Omental fat pad (tissue), 4 donors: ENCODE data around the gene RBFOX2. TPM values are rescaled to one million over a fixed set of nuclear protein-coding genes. Genes with fewer than 3 reads are reported as not detected.

Source experiments
- ATAC-seq: fragments of 150-250 bp; one replicate; pipeline ENCODE4 v1.9.1; 2016; ENCODE audit warnings: mild to moderate bottlenecking, moderate library complexity; ENCODE audit not compliant: low FRiP score
- DNase-seq: peaks from one replicate; pipeline ENCODE4 v3.0.0-alpha.2; 2019; ENCODE audit warnings: low spot score
- CTCF ChIP-seq, 3 donors: fragments of 450-650 bp; IDR thresholded peaks; one replicate each; pipeline ENCODE4 v1.5.1; 2016 to 2017; ENCODE audit warnings: antibody characterized with exemption in 3 of 3, mild to moderate bottlenecking in 3 of 3, moderate library complexity in 2 of 3
- total RNA-seq, 4 donors: library from RNA; depleted of rRNA; stranded (reverse); fragments of >200 nt; gene quantifications; one replicate each; pipeline ENCODE4 v1.1.0, GENCODE V29; 2016

RBFOX2 gene
- total RNA-seq, 4 donors from 2014 or later, result 41.2 to 80.7 (median 60.1) TPM

GRCh38 chr22:35854334-35854733 is 174.3 kb downstream of the RBFOX2 start:
- DNase-seq (no peak), ATAC-seq (no peak)
- no peak for TF ChIP-seq CTCF (IDR thresholded peaks at IDR 0.05)

- no peak for DNase-seq
- ATAC-seq, result no peak
- TF ChIP-seq CTCF (IDR thresholded peaks at IDR 0.05), result no peak
Measured at GRCh38 chr22:35852076-35852475, 176.5 kb downstream of the RBFOX2 start.

- ATAC-seq (no peak), DNase-seq (no peak)
- no peak for TF ChIP-seq CTCF (IDR thresholded peaks at IDR 0.05)
Measured at GRCh38 chr22:35850831-35851230, 177.8 kb downstream of the RBFOX2 start.

- DNase-seq (no peak), ATAC-seq (no peak)
- no peak for TF ChIP-seq CTCF (IDR thresholded peaks at IDR 0.05)
Measured at GRCh38 chr22:35846804-35847203, 181.8 kb downstream of the RBFOX2 start.

GRCh38 chr22:35844886-35845285 is 183.7 kb downstream of the RBFOX2 start:
- DNase-seq (no peak), ATAC-seq (no peak)
- no peak for TF ChIP-seq CTCF (IDR thresholded peaks at IDR 0.05)

- ATAC-seq, result no peak
- TF ChIP-seq CTCF (IDR thresholded peaks at IDR 0.05), result no peak
- DNase-seq, result no peak
Measured at GRCh38 chr22:35842954-35843353, 185.7 kb downstream of the RBFOX2 start.

GRCh38 chr22:35842519-35842913 is 186.1 kb downstream of the RBFOX2 start:
- ATAC-seq (no peak), DNase-seq (no peak)
- TF ChIP-seq CTCF (IDR thresholded peaks at IDR 0.05), result no peak
